ENCODE data around the gene FBXO47. TPM values are rescaled to one million over a fixed set of nuclear protein-coding genes. Genes with fewer than 3 reads are reported as not detected.

Gene FBXO47
- total and polyA plus RNA-seq, 9 of the 15 experiments (the other 6 are each of a cell fraction or from before 2014, with no cell fraction given), result not detected

- CTCF ChIA-PET (ENCODE audit: low intra/inter-chr PET ratio), result no interaction called here
- Histone ChIP-seq H3K79me2 (ENCODE audit: control insufficient read depth, insufficient read depth, low read length) (no peaks in the 10 kb centered on the region), H3K9me3 (replicated peaks; ENCODE audit: control insufficient read depth, insufficient read depth, low read depth, low read length) (no peaks in the 10 kb centered on the region), H3K9ac (ENCODE audit: insufficient read depth in 1 of 2, low read depth in 2 of 2, low read length in 2 of 2) (no peak overlapping the region), H2AFZ (ENCODE audit: low read depth, low read length) (no peak overlapping the region), H3K27me3 (ENCODE audit: control insufficient read depth in 2 of 2, insufficient read depth in 2 of 2, low read length in 2 of 2) (no peaks in the 10 kb centered on the region), H3K27ac (ENCODE audit: extremely low read depth, low read depth, low read length) (no peak overlapping the region), H3K9me1 (ENCODE audit: control insufficient read depth, insufficient read depth, low read length) (no peaks in the 10 kb centered on the region), H3K4me3 (no peak overlapping the region), H4K20me1 (replicated peaks; ENCODE audit: control insufficient read depth, insufficient read depth, low read length) (no peaks in the 10 kb centered on the region), H3K36me3 (ENCODE audit: control insufficient read depth, insufficient read depth, low read length) (no peaks in the 10 kb centered on the region), H3K4me1 (replicated peaks in 1 of 2; ENCODE audit: control insufficient read depth in 2 of 2, insufficient read depth in 2 of 2, low read length in 2 of 2) (no peaks in the 10 kb centered on the region; a peak in 1 of 5 replicates), H3K4me2 (ENCODE audit: insufficient read depth, low read length) (no peak overlapping the region)
- intact Hi-C loops (cut with micrococcal nuclease) (no loop called here), in situ Hi-C loops (cut with MboI) (no loop called here)
- BruUV-seq (replicated peaks), result no TSS peak
- WGBS (ENCODE audit: insufficient coverage, low coverage, missing lambda C conversion rate), result 38% methylated on average over 3 of the region's 3 CpGs
- ATAC-seq, result no peak
- TF ChIP-seq FOXJ2 (tag; IDR thresholded peaks at IDR 0.05), result no peak
- no peak for TF ChIP-seq NFYB (IDR thresholded peaks at IDR 0.05; ENCODE audit: extremely low read depth, insufficient read length)
- no peak for TF ChIP-seq ZBTB11 (CRISPR knock-in tag; IDR thresholded peaks at IDR 0.05)
- TF ChIP-seq ZNF830 (CRISPR knock-in tag; IDR thresholded peaks at IDR 0.05), result no peak
- TF ChIP-seq SRF (CRISPR knock-in tag; IDR thresholded peaks at IDR 0.05), result no peak
- no peak for TF ChIP-seq ELF1 (tag; IDR thresholded peaks at IDR 0.05)
- POLR2A ChIA-PET, result interaction anchor here (0.6 to 0.7 kb wide), 2 partner anchors 9 to 19 kb away, joined by 3 read pairs; no protein-coding TSS in a partner anchor
- FAIRE-seq, result no peak
- no peak for DNase-seq (ENCODE audit: extremely low read depth in 1 of 4, low spot score in 3 of 4)
Observed at GRCh38 chr17:38959508-38959907, 7.7 kb downstream of the FBXO47 start.

Measured in K562 (cell line).